ENCODE results near the gene RAD52.

RAD52 gene

GRCh38 chr12:949453-950191 is at the start of gene RAD52:
Gene RAD52 (minus strand): TSS chr12:949694. CDS start chr12:933058, 16,636 bp downstream.
- peak within 1 kb of the TSS; percentile 84 for H3K27ac ChIP-seq (ENCODE audit: low read depth, low read length)

GRCh38 chr12:998020-998874 is 48.8 kb upstream of the RAD52 start:
- Histone ChIP-seq H3K9ac (ENCODE audit: low read depth in 1 of 2, low read length in 2 of 2) (no peak overlapping the region), H3K27me3 (ENCODE audit: control insufficient read depth in 1 of 2, insufficient read depth in 2 of 2, low read length in 2 of 2) (no peaks in the 10 kb centered on the region), H3K27ac (ENCODE audit: low read depth, low read length) (no peak overlapping the region), H3K9me3 (ENCODE audit: control insufficient read depth in 1 of 2, low read length in 2 of 2) (no peaks in the 10 kb centered on the region), H3K4me1 (ENCODE audit: control insufficient read depth in 1 of 2, insufficient read depth in 2 of 2, low read length in 2 of 2) (no peaks in the 10 kb centered on the region), H3K36me3 (ENCODE audit: control insufficient read depth in 1 of 2, insufficient read depth in 2 of 2, low read length in 2 of 2) (no peaks in the 10 kb centered on the region), H3K4me3 (ENCODE audit: low read depth in 1 of 2, low read length in 2 of 2) (peak overlapping the region in 1 of 2 donors; percentile 41)

More at GRCh38 chr12:949453-950191, at the start of gene RAD52:
- Histone ChIP-seq H3K4me3 (ENCODE audit: low read depth in 1 of 2, low read length in 2 of 2) (peak within 1 kb of the TSS; percentile 97), H3K9ac (ENCODE audit: low read depth in 1 of 2, low read length in 2 of 2) (peak within 1 kb of the TSS; percentile 86 to 96), H3K27me3 (ENCODE audit: control insufficient read depth in 1 of 2, insufficient read depth in 2 of 2, low read length in 2 of 2) (no peaks in the 10 kb centered on the region), H3K4me1 (ENCODE audit: control insufficient read depth in 1 of 2, insufficient read depth in 2 of 2, low read length in 2 of 2) (peaks cover 7 to 9% of the 10 kb centered on the region in 2 donors), H3K9me3 (ENCODE audit: control insufficient read depth in 1 of 2, low read length in 2 of 2) (no peaks in the 10 kb centered on the region), H3K36me3 (ENCODE audit: control insufficient read depth in 1 of 2, insufficient read depth in 2 of 2, low read length in 2 of 2) (no peaks in the 10 kb centered on the region)

- Histone ChIP-seq H3K36me3 (ENCODE audit: control insufficient read depth in 1 of 2, insufficient read depth in 2 of 2, low read length in 2 of 2) (no peaks in the 10 kb centered on the region), H3K27ac (ENCODE audit: low read depth, low read length) (no peak overlapping the region), H3K4me1 (ENCODE audit: control insufficient read depth in 1 of 2, insufficient read depth in 2 of 2, low read length in 2 of 2) (peaks cover 1 to 2% of the 10 kb centered on the region in 2 donors), H3K4me3 (ENCODE audit: low read depth in 1 of 2, low read length in 2 of 2) (no peak overlapping the region), H3K27me3 (ENCODE audit: control insufficient read depth in 1 of 2, insufficient read depth in 2 of 2, low read length in 2 of 2) (no peaks in the 10 kb centered on the region), H3K9me3 (ENCODE audit: control insufficient read depth in 1 of 2, low read length in 2 of 2) (no peaks in the 10 kb centered on the region), H3K9ac (ENCODE audit: low read depth in 1 of 2, low read length in 2 of 2) (no peak overlapping the region)
These were observed 48.0 kb upstream of the RAD52 start for GRCh38 chr12:997505-997904.

GRCh38 chr12:996881-997280 is 47.4 kb upstream of the RAD52 start:
- H3K9ac ChIP-seq (ENCODE audit: low read depth in 1 of 2, low read length in 2 of 2): no peak overlapping the region
- H3K4me1 ChIP-seq (ENCODE audit: control insufficient read depth in 1 of 2, insufficient read depth in 2 of 2, low read length in 2 of 2): peaks cover 8 to 9% of the 10 kb centered on the region in 2 donors
- no peak overlapping the region for H3K27ac ChIP-seq (ENCODE audit: low read depth, low read length)

GRCh38 chr12:992647-993046 is 43.2 kb upstream of the RAD52 start:
- no peak overlapping the region for H3K27ac ChIP-seq (ENCODE audit: low read depth, low read length)
- no peaks in the 10 kb centered on the region for H3K9me3 ChIP-seq (ENCODE audit: control insufficient read depth in 1 of 2, low read length in 2 of 2)
- H3K4me1 ChIP-seq (ENCODE audit: control insufficient read depth in 1 of 2, insufficient read depth in 2 of 2, low read length in 2 of 2): peaks cover 18 to 28% of the 10 kb centered on the region in 2 donors
- no peaks in the 10 kb centered on the region for H3K27me3 ChIP-seq (ENCODE audit: control insufficient read depth in 1 of 2, insufficient read depth in 2 of 2, low read length in 2 of 2)
- H3K4me3 ChIP-seq (ENCODE audit: low read depth in 1 of 2, low read length in 2 of 2): no peak overlapping the region
- no peaks in the 10 kb centered on the region for H3K36me3 ChIP-seq (ENCODE audit: control insufficient read depth in 1 of 2, insufficient read depth in 2 of 2, low read length in 2 of 2)
- no peak overlapping the region for H3K9ac ChIP-seq (ENCODE audit: low read depth in 1 of 2, low read length in 2 of 2)

More at GRCh38 chr12:996881-997280, 47.4 kb upstream of the RAD52 start:
- Histone ChIP-seq H3K9me3 (ENCODE audit: control insufficient read depth in 1 of 2, low read length in 2 of 2) (no peaks in the 10 kb centered on the region), H3K36me3 (ENCODE audit: control insufficient read depth in 1 of 2, insufficient read depth in 2 of 2, low read length in 2 of 2) (no peaks in the 10 kb centered on the region), H3K4me3 (ENCODE audit: low read depth in 1 of 2, low read length in 2 of 2) (no peak overlapping the region), H3K27me3 (ENCODE audit: control insufficient read depth in 1 of 2, insufficient read depth in 2 of 2, low read length in 2 of 2) (no peaks in the 10 kb centered on the region)

- no peaks in the 10 kb centered on the region for H3K9me3 ChIP-seq (ENCODE audit: control insufficient read depth in 1 of 2, low read length in 2 of 2)
- H3K27ac ChIP-seq (ENCODE audit: low read depth, low read length): peak overlapping the region; percentile 66
- H3K27me3 ChIP-seq (ENCODE audit: control insufficient read depth in 1 of 2, insufficient read depth in 2 of 2, low read length in 2 of 2): no peaks in the 10 kb centered on the region
- H3K9ac ChIP-seq (ENCODE audit: low read depth in 1 of 2, low read length in 2 of 2): peak overlapping the region; percentile 67 to 71
- peak overlapping the region; percentile 75 to 84 for H3K4me3 ChIP-seq (ENCODE audit: low read depth in 1 of 2, low read length in 2 of 2)
- H3K4me1 ChIP-seq (ENCODE audit: control insufficient read depth in 1 of 2, insufficient read depth in 2 of 2, low read length in 2 of 2): peaks cover 18 to 28% of the 10 kb centered on the region in 2 donors
- no peaks in the 10 kb centered on the region for H3K36me3 ChIP-seq (ENCODE audit: control insufficient read depth in 1 of 2, insufficient read depth in 2 of 2, low read length in 2 of 2)
These were observed 42.1 kb upstream of the RAD52 start for GRCh38 chr12:991350-992333.

GRCh38 chr12:990661-991349 is 41.3 kb upstream of the RAD52 start, which contains the start of gene ERC1:
Gene ERC1 (plus strand): TSS chr12:991223. CDS start chr12:1027904, 36,681 bp downstream.
- Histone ChIP-seq H3K4me1 (ENCODE audit: control insufficient read depth in 1 of 2, insufficient read depth in 2 of 2, low read length in 2 of 2) (peaks cover 18 to 28% of the 10 kb centered on the region in 2 donors), H3K27me3 (ENCODE audit: control insufficient read depth in 1 of 2, insufficient read depth in 2 of 2, low read length in 2 of 2) (no peaks in the 10 kb centered on the region), H3K9me3 (ENCODE audit: control insufficient read depth in 1 of 2, low read length in 2 of 2) (no peaks in the 10 kb centered on the region), H3K36me3 (ENCODE audit: control insufficient read depth in 1 of 2, insufficient read depth in 2 of 2, low read length in 2 of 2) (no peaks in the 10 kb centered on the region), H3K27ac (ENCODE audit: low read depth, low read length) (peak within 1 kb of the TSS; percentile 97), H3K9ac (ENCODE audit: low read depth in 1 of 2, low read length in 2 of 2) (peak within 1 kb of the TSS; percentile 67 to 96), H3K4me3 (ENCODE audit: low read depth in 1 of 2, low read length in 2 of 2) (peak within 1 kb of the TSS; percentile 75 to 95)

GRCh38 chr12:989751-990660 is 40.5 kb upstream of the RAD52 start:
- peak overlapping the region; percentile 65 to 96 for H3K9ac ChIP-seq (ENCODE audit: low read depth in 1 of 2, low read length in 2 of 2)
- H3K4me1 ChIP-seq (ENCODE audit: control insufficient read depth in 1 of 2, insufficient read depth in 2 of 2, low read length in 2 of 2): peaks cover 18 to 28% of the 10 kb centered on the region in 2 donors
- no peaks in the 10 kb centered on the region for H3K9me3 ChIP-seq (ENCODE audit: control insufficient read depth in 1 of 2, low read length in 2 of 2)
- peak overlapping the region; percentile 97 for H3K27ac ChIP-seq (ENCODE audit: low read depth, low read length)
- peak overlapping the region; percentile 74 to 95 for H3K4me3 ChIP-seq (ENCODE audit: low read depth in 1 of 2, low read length in 2 of 2)
- H3K27me3 ChIP-seq (ENCODE audit: control insufficient read depth in 1 of 2, insufficient read depth in 2 of 2, low read length in 2 of 2): no peaks in the 10 kb centered on the region
- no peaks in the 10 kb centered on the region for H3K36me3 ChIP-seq (ENCODE audit: control insufficient read depth in 1 of 2, insufficient read depth in 2 of 2, low read length in 2 of 2)
